Suprapubic skin (tissue), 4 donors: ENCODE results near the gene AQP2.

ENCODE experiments used
- EP300 ChIP-seq: sonication (generic); formaldehyde crosslinking; IDR thresholded peaks from one replicate; pipeline ENCODE4 v1.6.1; 2017; ENCODE audit warnings: antibody characterized with exemption
- POLR2A ChIP-seq, 2 donors: fragments of 450-650 bp; IDR thresholded peaks; one replicate each; pipeline ENCODE4 v1.6.1; 2017; ENCODE audit warnings: antibody characterized with exemption in 2 of 2, mild to moderate bottlenecking in 2 of 2, moderate library complexity in 2 of 2
- POLR2AphosphoS5 ChIP-seq, 3 donors: sonication (generic); formaldehyde crosslinking; IDR thresholded peaks; one replicate each; pipeline ENCODE4 v1.6.1; 2017; ENCODE audit warnings: antibody characterized with exemption in 3 of 3
- TF ChIP-seq, protein P1 (sequence below), 2 donors: fragments of 200-600 bp in 1 of 2; fragments of 450-650 bp in 1 of 2; sonication (generic) in 1 of 2; IDR thresholded peaks; one replicate each; pipeline ENCODE4 v1.5.1; 2016 to 2019; ENCODE audit warnings: antibody characterized with exemption in 2 of 2, mild to moderate bottlenecking in 1 of 2, moderate library complexity in 1 of 2

DNA sequence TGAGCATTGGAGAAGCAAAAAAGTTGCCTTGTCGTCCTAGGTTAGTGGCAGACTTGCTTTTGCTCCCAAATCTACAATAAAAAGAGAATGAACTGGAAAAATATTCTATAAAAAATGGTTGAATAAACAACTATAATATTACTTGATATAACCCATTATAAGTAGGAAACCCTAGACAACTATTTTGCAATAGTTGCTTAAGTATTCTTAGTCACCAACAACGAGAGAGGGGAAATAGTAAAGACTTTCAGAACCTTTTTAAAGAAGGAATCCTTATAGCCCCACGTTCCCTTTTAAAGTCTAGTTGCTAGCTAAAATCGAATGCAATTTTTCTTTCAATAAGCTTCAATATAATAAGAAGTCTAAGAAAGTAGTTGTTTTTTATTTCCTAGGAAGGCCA is 39.7 kb downstream of the AQP2 start:
- TF ChIP-seq, protein P1, sequence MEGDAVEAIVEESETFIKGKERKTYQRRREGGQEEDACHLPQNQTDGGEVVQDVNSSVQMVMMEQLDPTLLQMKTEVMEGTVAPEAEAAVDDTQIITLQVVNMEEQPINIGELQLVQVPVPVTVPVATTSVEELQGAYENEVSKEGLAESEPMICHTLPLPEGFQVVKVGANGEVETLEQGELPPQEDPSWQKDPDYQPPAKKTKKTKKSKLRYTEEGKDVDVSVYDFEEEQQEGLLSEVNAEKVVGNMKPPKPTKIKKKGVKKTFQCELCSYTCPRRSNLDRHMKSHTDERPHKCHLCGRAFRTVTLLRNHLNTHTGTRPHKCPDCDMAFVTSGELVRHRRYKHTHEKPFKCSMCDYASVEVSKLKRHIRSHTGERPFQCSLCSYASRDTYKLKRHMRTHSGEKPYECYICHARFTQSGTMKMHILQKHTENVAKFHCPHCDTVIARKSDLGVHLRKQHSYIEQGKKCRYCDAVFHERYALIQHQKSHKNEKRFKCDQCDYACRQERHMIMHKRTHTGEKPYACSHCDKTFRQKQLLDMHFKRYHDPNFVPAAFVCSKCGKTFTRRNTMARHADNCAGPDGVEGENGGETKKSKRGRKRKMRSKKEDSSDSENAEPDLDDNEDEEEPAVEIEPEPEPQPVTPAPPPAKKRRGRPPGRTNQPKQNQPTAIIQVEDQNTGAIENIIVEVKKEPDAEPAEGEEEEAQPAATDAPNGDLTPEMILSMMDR (IDR thresholded peaks at IDR 0.05) = no peak
- TF ChIP-seq EP300 (no peak), POLR2A (IDR thresholded peaks at IDR 0.05) (no peak), POLR2AphosphoS5 (IDR thresholded peaks at IDR 0.05) (no peak)
